Stimulated activated CD4-positive, alpha-beta T cell treated with anti-CD3 and anti-CD28 coated beads, Interleukin-1b, Interleukin-23, amount 100 ng/mL, for 24 hours (primary cell): Measurements from ENCODE around the gene ZMYND19.
"Not testable (repeated sequence)": the region's sequence is repeated elsewhere in the genome, so short reads cannot be mapped to it uniquely, and the experiment has no call there.

ENCODE experiments used
- DNase-seq, 4 experiments: peaks; one replicate each; pipeline ENCODE4 v3.0.0-alpha.2; 2020; ENCODE audit warnings: low read depth in 4 of 4, low spot score in 1 of 4

Gene ZMYND19

DNA sequence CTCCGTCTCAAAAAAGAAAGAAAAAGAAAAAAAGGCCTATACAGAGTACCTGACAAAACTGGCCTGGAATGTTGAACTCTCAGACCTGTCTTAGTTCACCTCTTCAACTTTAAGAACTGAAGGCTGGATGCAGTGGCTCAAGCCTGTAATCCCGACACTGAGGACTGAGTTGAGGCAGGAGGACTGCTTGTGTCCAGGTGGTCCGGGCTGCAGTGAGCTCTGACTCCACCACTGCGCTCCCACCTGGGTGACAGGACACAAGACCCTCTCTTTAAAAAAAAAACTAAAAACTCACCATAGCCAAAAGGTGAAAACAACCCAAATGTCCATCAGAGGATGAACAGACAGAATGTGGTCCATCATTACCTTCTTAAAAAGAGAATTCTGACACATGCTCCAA, 32.2 kb downstream of the ZMYND19 start:
- no peak for DNase-seq

DNA sequence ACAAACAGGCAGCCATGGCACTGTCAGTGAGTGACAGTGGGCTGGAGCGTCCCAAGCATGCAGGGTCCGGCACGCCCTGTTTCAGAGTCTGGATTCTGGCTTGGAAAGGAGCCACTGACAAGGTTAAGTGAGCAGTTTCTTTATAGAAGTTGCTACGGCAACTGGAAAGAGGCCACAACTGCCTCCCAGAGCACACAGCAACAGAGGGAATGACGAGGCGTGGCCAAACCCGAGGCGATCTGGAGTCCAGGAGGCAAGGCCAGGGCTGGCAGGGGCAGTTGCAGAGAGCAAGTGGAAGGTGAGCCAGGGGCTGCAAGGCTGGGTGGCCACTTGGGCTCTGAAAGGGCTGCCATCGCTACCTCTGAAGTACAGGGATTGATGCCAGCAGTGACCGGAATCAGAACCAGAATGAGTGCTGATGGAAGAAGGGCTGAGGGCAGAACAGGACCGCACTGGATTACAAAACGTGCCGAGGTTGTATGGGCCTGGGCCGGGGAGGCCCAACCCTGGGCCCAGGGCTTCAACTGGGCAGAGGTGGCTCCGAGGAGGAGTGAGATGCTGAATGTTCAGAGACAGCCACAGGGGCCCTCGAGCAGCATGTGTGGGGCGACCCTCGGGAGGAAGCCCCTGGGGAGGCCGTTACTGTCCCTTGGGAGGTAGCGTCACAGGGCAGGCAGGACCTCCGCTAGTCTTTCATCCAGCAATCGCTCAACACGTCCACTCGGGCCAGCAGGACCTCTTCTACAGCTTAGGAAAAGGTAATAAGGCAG, 34.1 kb downstream of the ZMYND19 start:
- DNase-seq: no peak

DNA sequence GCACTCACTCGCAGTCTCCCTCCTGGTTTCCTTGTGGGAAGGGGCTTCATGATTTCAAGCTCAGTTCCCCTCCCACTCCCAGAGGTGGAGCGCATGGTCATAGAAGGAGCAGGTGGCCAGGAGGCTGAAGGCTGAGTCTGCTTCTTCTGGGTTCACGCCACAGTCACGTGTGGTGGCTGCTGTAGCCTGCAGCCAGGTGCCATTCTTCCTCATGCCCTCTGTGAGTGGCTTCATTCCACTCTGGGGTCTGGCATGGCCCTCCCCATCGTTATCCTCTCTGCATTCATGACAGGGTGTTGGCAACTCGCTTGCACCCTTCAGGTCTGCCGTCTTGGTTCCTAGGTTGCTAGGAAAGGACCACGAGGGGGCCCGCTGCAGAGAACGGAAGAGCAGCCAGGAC, 35.1 kb downstream of the ZMYND19 start:
- DNase-seq: no peak

DNA sequence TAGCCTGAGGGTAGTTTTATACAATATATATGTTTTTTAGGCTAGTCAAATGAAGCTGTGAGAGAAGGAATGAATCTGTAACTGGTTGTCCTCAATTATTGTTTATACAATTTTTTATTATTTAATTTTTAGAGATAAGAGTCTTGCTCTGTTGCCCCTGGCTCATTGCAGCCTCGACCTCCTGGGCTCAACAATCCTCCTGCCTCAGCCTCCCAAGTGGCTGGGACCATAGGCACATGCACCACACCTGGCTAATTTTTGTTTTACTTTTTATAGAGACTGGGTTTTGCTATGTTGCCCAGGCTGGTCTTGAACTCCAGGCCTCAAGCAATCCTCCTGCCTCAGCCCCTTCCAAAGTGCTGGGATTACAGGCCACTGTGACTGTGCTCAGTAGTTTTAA, 36.0 kb downstream of the ZMYND19 start:
- no peak for DNase-seq

DNA sequence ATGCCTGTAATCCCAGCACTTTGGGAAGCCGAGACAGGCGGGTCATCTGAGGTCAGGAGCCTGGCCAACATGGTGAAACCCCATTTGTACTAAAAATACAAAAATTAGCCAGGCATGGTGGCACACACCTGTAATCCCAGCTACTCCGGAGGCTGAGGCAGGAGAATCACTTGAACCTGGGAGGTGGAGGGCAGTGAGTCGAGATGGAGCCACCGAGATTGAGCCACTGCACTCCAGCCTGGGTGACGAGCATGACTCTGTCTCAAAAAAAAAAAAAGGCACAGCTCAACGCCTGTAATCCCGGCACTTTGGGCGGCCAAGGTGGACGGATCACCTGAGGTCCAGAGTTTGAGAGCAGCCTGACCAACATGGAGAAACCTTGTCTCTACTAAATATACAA, 36.7 kb downstream of the ZMYND19 start:
- DNase-seq: not testable (repeated sequence)

DNA sequence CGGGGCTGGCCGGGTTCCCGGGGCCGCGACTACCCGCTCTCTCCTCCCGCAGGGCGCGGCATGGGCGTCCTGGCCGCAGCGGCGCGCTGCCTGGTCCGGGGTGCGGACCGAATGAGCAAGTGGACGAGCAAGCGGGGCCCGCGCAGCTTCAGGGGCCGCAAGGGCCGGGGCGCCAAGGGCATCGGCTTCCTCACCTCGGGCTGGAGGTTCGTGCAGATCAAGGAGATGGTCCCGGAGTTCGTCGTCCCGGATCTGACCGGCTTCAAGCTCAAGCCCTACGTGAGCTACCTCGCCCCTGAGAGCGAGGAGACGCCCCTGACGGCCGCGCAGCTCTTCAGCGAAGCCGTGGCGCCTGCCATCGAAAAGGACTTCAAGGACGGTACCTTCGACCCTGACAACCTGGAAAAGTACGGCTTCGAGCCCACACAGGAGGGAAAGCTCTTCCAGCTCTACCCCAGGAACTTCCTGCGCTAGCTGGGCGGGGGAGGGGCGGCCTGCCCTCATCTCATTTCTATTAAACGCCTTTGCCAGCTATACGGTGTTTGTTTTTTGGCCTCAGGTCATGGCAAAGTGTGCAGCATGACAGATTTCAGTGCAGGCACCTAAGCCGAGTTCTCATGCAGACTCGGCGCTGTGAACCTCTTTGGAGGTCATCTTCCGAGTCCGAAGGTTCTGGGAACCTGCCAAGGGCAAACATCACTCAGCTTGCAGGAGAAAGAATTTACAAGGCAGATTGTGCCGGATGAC, 38.1 kb downstream of the ZMYND19 start:
- DNase-seq: no peak

DNA sequence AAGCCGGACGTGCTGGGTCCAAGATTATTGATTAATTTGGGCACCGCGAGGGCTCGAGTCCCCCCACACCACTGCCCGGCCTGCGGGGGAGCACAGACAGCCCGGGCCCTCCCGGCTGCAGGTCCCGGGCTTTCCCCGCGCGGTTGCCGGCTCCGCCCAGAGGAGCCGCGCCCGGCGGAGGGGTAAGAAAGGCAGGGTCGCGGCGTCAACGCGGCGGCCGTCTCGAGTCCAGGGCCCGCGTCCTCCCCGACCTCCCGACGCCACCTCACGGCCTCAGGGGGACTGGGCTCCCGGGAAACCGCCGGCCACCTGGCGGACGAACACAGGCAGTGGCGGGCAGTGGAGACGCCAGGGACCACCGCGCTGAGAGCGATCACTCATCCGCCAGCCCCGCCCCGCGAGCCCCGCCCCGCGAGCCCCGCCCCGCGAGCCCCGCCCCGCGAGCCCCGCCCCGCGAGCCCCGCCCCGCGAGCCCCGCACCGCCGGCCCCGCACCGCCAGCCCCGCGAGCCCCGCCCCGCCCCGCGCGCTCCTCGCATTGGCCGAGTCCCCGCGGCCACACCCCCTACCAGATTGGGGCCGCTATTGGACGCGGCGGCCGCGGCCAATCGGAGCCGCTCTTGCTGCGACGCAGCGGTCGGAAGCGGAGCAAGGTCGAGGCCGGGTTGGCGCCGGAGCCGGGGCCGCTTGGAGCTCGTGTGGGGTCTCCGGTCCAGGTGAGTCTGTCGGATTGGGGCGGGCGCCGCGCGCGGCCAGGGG, 38.9 kb downstream of the ZMYND19 start, which contains the start of gene MRPL41:
MRPL41 (plus strand) TSS at position 616 of the 758 bp plus-strand sequence. CDS start 203 bp downstream, outside the sequence.
- DNase-seq: peak; percentile 70 to 90 (median 82)

DNA sequence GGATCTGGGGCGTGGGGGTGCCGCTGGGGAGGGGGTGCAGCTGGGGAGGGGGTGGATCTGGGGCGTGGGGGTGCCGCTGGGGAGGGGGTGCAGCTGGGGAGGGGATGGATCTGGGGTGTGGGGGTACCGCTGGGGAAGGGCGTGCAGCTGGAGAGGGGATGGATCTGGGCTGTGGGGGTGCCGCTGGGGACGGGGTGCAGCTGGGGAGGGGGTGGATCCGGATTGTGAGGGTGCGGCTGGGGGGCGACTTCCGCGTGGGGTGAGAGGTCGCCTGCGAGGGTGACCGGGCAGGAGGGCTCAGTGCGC, 39.4 kb downstream of the ZMYND19 start:
- not testable (repeated sequence) for DNase-seq

DNA sequence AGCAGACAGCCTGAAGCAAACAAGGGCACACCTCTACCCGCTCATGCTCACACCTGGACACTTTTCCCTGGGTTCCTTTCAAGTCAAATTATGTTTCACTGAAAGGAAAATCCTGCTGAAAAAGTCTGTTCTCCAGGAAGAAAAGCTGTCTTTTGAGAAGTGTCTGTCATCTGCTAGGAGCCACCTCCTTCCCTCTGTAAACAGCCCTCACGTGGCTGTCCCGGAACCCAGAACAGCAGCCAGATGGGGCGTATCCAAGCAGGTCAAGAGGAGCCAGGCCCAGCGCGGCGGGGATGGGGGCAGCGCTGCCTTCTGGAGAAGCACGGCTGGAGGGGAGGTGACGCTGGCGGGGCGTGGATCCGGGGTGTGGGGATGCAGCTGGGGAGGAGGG, 40.1 kb downstream of the ZMYND19 start, which contains the start of gene PNPLA7:
PNPLA7 (minus strand) TSS at position 172 of the 391 bp plus-strand sequence. CDS start 205 bp downstream, outside the sequence.
- peak in 2 of 4 experiments; percentile 9 to 17 for DNase-seq

DNA sequence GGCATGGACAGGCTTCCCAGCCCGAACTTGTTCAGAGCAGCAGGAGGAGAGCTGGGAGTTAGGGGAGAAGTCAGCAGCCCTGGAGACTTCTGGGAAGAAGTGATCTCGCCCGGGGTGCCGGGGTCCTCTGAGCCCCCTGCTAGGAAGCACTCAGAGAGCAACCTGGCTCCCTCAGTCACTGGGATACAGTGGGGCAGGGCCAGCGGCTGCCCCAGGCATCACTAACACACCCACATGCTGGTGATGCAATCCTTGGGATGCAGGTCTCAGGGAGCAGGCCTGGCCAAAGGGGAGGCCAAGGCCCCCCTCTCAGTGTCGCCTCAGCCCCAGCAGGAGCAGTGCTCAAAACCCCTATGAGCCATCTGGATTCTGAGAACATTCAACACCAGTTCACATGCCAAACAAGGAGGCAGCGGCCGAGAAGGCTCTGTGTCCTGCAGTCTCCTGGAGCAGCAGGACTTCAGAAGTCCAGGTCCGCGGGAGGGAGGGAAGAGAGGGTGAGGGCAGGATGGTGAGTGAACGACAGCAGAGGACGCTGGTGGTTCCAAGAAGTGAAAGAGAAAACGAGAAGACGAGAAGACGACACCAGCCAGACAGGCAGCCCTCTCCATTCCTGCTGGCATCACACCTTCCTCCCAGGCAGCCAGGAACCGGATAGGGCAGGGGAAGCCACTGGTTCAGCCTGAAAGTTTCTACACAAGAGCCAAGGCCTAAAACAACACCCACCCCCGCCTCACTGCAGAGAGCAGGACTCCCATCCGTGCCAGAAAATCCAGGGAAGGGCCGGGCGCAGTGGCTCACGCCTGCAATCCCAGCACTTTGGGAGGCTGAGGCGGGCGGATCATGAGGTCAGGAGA, 42.4 kb downstream of the ZMYND19 start:
- no peak for DNase-seq

DNA sequence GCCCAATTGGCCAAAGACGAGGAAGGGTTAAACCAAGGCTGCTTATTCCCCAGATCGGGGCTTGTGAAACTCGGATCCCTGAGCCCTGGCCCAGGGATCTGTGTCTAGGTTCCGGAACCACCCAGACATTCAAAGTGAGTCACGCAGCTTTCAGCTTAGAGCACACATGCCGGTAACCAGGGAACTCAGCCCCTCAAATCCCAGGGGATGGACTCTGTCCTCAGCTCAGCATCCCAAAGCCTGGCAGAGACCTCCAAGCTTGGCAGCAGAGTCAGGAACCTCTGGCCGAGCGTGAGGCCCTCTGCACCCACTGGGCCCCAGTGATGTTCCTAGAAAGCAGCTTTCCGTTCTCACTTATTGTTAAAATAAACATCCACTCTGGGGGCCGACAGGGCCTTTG, 45.2 kb downstream of the ZMYND19 start:
- no peak for DNase-seq

DNA sequence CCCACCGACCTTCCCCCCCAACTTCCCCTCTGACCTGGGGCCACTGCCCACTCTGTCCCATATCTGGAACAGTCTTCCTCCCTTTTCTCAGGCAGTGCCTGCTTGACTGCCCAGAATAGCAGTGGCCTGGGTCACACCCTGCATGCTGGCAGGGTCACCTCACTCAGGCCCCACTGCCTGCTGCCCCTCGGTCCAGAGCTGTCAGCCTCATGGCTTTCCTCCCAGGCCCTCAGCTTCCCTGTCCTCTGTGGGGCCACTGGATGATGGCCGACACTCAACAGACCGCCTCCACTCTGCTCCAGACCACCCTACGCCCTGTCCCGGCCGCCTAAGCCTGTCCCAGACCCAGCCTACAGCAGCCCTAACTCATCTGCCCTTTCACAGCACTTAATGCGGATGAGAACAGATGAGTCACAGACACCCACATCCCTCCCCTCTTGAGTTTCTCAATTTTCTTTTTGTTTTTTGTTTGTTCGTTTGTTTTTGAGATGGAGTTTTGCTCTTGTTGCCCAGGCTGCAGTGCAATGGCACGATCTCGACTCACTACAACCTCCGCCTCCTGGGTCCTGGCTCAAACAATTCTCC, 46.0 kb downstream of the ZMYND19 start:
- no peak for DNase-seq

DNA sequence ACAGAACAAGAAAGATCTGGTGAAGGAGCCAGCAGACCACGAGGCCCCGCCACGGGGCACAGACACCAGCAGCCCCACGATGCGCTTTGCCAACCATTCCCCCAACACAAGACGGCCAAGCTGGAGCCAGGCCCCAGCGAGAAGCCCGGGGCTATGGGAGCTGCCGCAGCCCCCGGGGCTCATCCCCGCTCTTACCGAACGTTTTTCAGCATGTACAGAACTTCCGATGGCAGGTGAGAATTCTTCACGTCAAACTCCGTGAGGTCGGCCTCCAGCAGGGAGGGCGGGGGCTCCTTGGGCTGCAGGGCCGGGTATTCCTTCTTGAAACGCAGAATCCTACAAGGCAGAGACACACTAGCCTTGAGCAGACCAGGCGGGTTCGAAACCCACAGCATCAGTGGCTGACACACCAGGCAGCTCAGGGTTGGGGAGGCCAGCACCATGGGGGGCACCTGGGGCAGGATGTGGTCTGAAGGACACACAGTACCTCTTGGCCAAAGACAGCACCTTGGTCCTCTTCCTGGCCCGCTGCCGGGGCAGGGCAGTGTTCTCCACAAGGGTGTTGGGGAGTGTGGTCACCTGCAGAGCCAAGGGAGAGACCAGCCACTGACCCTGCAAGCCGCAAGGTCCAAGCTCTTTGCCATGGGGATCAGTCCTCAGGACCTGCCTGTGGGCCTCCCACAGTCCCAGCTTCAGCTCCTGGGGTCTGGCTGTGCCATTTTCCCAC, 46.9 kb downstream of the ZMYND19 start:
- no peak for DNase-seq

DNA sequence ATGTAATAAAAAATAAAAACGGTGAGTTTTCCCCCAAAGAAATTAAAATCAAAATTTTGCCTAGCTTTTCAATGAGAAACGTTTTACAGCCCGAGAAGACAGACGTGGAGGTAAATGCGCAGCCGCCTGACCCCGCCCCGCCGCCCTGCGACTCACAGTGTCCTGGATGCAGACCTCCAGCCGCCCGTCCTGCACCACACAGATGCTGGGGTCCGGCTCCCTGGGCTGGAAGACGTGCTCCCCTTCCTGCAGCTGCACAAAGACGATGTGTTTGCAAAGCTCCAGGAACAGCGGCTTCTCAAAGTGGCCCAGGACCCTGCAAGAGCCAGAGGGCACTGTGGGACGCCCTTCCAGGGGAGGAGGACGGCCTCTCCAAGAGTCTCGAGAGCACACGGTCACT, 47.8 kb downstream of the ZMYND19 start:
- DNase-seq: no peak

DNA sequence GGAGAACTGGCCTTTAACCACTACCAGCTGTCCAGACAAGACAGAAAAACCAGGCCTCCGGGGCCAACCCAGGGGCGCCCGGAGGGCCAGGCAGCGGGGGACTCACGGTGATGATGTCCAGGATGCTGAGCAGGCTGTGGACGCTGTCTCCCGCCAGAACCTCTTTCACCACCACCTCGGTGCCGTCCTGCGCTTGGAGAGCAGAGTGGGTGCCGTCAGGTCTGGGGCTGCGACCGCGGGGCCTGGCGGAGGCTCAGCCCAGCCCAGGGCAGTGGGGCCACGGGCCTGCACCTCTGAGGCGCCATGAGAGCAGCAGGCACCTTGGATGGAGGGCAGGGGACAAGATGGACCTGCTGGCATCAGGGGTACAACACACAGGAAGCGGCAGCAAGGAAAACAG, 49.8 kb downstream of the ZMYND19 start:
- DNase-seq: no peak

DNA sequence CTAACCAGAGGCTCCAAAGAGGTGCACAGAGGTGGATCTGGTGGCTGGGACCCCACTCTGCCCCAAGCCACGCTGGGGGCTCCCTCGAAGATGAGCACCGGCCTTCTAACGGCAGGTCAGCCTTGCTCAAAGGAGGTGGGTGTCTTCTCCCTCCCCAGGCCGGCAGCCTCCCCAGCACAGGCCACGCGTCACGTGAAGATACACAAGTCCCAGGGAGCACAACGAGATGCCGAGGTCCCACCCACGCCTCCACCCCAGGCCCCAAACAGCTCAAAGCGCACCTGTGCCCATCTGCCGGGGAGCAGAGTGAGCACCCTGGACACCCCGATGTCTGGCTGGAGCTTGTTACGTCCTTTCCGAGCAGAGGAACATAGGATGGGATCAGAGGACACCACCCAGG, 52.3 kb downstream of the ZMYND19 start:
- DNase-seq: no peak

DNA sequence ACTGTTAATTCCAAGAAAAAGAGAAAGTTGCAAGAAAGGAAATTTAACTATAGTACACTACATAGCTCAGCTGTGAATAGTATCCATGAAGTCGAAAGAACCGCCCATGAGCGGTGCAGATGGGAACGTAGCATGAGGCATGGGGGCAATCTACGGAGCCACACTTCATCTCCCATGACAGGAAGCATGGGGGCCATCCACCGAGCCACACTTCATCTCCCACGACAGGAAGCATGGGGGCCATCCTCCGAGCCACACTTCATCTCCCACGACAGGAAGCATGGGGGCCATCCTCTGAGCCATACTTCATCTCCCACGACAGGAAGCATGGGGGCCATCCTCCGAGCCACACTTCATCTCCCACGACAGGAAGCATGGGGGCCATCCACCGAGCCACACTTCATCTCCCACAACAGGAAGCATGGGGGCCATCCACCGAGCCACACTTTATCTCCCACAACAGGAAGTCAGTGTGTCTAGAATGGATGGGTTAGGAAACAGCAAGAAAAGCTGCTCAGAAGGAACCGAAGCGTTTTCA, 53.6 kb downstream of the ZMYND19 start:
- not testable (repeated sequence) for DNase-seq

DNA sequence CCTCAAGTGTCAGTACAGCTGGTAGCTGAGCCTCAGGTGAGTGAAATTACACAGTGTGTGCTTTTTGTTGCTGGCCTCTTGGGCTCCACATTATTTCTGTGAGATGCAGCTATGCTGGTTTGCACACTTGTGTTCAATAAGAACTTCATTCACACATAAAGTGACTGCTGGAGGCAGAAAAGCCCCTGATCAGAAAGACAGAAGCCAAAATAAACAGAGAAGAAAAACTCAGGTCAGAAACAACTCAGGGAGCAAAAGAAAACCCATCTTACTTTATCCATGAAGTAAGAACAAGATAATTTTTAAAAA, 55.2 kb downstream of the ZMYND19 start:
- no peak for DNase-seq

DNA sequence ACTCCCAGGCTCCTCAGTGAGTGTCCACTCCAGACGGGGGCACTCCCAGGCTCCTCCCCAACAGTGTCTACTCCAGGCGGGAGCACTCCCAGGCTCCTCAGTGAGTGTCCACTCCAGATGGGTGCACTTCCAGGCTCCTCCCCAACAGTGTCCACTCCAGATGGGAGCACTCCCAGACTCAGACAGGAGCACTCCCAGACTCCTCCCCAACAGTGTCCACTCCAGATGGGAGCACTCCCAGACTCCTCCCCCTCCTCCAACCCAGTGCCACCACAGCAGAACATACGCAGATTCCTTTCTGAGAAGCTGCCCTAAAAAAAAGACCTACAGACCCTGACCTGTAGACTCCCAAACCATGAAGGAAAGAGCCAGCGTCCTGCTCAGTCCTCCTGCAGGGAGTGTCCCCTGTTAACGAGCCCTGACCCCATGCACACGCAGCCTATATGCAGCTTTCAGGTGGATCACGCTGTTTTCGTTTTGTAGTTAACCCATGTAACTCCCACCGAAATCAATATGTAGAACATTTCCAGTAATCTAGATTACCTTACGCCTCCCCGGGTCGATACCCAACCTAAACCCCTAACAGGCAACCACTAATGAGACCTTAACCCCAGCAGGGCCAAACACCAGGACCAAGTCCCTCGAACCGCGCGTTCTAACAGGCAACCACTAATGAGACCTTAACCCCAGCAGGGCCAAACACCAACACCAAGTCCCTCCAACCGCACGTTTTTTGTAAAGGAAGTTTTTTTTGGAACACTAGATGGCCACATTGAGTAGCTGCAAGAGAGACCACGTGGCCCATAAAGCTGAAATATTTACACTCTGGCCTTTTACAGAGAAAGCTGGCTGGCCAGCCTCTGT, 55.8 kb downstream of the ZMYND19 start:
- DNase-seq: no peak
